ACC112 (cell line): ENCODE data around the gene TMCC1.
"Not testable (repeated sequence)": the region's sequence is repeated elsewhere in the genome, so short reads cannot be mapped to it uniquely, and the experiment has no call there.

Experiments
- H2AFZ ChIP-seq: fragments of 200-600 bp; sonication (generic); one replicate; pipeline ENCODE4 v1.6.0; 2017; ENCODE audit warnings: antibody characterized with exemption, low read length; ENCODE audit not compliant: unreplicated experiment
- H3K27ac ChIP-seq: fragments of 200-600 bp; sonication (generic); 2 replicates; pipeline ENCODE4 v1.5.1; 2014; ENCODE audit warnings: low read depth, mild to moderate bottlenecking, antibody characterized with exemption, low read length, moderate library complexity
- H3K27me3 ChIP-seq: fragments of 200-600 bp; sonication (generic); 2 replicates; pipeline ENCODE4 v1.6.1; 2014; ENCODE audit warnings: mild to moderate bottlenecking, antibody characterized with exemption, low read length, moderate library complexity, mixed read lengths; ENCODE audit not compliant: insufficient read depth
- H3K36me3 ChIP-seq: fragments of 200-600 bp; sonication (generic); 2 replicates; pipeline ENCODE4 v1.6.1; 2016; ENCODE audit warnings: mild to moderate bottlenecking, antibody characterized with exemption, low read length, moderate library complexity, mixed read lengths; ENCODE audit not compliant: insufficient read depth
- H3K4me1 ChIP-seq: fragments of 200-600 bp; sonication (generic); one replicate; pipeline ENCODE4 v1.6.1; 2016; ENCODE audit warnings: low read length, mixed read lengths; ENCODE audit not compliant: insufficient read depth, unreplicated experiment, control insufficient read depth
- H3K4me3 ChIP-seq: fragments of 200-600 bp; sonication (generic); 2 replicates; pipeline ENCODE4 v1.5.1; 2014; ENCODE audit warnings: mild to moderate bottlenecking, low read depth, low read length
- H3K79me2 ChIP-seq: fragments of 200-600 bp; sonication (generic); one replicate; pipeline ENCODE4 v1.6.0; 2016; ENCODE audit warnings: low read length; ENCODE audit not compliant: control insufficient read depth, unreplicated experiment, insufficient read depth

The TMCC1 gene

DNA sequence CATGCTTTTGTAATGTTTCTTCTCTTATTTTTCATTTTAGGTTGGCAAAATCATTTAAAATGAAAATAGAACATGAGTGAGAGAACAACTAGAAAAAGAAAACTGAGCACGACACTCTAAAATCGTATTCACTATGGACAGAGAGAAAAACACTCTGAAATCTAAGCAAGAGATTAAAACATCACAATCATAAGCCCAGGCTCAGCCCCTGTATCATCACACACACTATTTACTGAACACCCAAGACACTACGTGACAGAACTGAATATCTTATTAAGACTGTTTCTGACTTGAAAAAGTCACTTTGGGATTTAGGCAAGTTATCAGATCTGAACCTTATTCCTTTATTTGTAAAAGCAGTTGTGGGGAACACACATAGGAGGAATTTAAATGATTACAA lies 204.5 kb downstream of the TMCC1 start:
- Histone ChIP-seq H3K27me3 (no peaks in the 10 kb centered on the region), H3K27ac (no peak overlapping the region), H3K4me1 (peaks cover 22% of the 10 kb centered on the region), H3K36me3 (no peaks in the 10 kb centered on the region), H3K4me3 (peak overlapping the region; percentile 72), H2AFZ (no peak overlapping the region), H3K79me2 (no peaks in the 10 kb centered on the region)

- no peaks in the 10 kb centered on the region for H3K36me3 ChIP-seq
- H3K79me2 ChIP-seq, result no peaks in the 10 kb centered on the region
- no peak overlapping the region for H2AFZ ChIP-seq
- peaks cover 22% of the 10 kb centered on the region for H3K4me1 ChIP-seq
- no peak overlapping the region for H3K27ac ChIP-seq
- peak overlapping the region; percentile 72 for H3K4me3 ChIP-seq
- H3K27me3 ChIP-seq, result no peaks in the 10 kb centered on the region
These were observed 205.1 kb downstream of the TMCC1 start for GRCh38 chr3:129688271-129688895.

DNA sequence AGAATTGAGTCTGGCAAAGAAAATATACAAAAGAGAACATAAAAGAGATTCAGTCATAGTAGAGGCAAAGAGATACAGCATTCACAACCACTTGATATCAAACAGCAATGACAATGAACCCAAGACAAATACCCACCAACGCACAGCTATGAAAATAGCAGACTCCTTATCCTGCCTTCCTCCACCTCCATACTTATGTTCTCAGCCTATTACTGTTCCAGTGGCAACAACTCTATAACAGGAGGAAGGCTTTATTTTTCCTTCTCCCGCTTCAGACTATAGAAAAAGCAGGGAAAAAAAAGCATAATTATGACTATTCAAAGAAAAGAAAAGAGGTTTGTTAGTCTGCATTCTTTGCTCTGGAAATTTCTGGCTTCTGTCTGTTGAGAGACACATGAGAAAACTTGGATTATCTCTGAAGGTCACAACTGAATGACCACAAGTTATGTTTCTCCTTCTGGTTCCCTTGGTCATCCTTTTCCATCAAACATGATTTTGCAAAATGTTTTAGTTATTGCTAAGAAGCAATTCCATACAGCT lies 205.9 kb downstream of the TMCC1 start:
- Histone ChIP-seq H3K4me1 (peaks cover 22% of the 10 kb centered on the region), H3K27me3 (no peaks in the 10 kb centered on the region), H3K4me3 (peak overlapping the region; percentile 72; the same call in 1 of the 2 replicates), H3K27ac (no peak overlapping the region), H2AFZ (no peak overlapping the region), H3K79me2 (no peaks in the 10 kb centered on the region), H3K36me3 (no peaks in the 10 kb centered on the region)

DNA sequence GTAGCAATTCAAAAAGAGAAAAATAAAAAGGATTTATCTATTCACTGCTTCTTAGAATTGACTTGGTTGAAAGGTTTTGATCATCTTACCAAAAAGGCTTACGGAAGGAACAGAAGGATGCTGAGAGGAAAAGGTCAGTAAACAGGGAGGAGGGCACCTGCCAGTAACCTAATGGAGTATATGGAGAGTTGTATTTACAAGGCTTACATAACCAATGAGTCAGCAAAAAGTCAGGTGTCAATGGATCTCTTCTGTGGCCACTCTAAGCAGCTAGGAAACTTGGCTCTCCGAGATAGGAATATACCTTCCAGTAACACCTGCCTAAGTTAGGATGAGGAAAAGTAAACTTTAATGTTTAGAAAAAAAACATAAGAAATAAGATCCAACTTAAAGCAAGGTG lies 206.6 kb downstream of the TMCC1 start:
- Histone ChIP-seq H3K27me3 (no peaks in the 10 kb centered on the region), H3K4me3 (no peak overlapping the region), H3K27ac (no peak overlapping the region), H3K4me1 (peaks cover 22% of the 10 kb centered on the region), H2AFZ (no peak overlapping the region), H3K36me3 (no peaks in the 10 kb centered on the region), H3K79me2 (no peaks in the 10 kb centered on the region)

- H3K4me3 ChIP-seq, result no peak overlapping the region
- no peaks in the 10 kb centered on the region for H3K79me2 ChIP-seq
- peaks cover 19% of the 10 kb centered on the region for H3K4me1 ChIP-seq
- H3K27me3 ChIP-seq, result no peaks in the 10 kb centered on the region
- H3K36me3 ChIP-seq, result no peaks in the 10 kb centered on the region
- H3K27ac ChIP-seq, result no peak overlapping the region
- H2AFZ ChIP-seq, result no peak overlapping the region
These were observed 209.2 kb downstream of the TMCC1 start for GRCh38 chr3:129684270-129684669.

- Histone ChIP-seq H2AFZ (no peak overlapping the region), H3K36me3 (no peaks in the 10 kb centered on the region), H3K4me3 (no peak overlapping the region), H3K79me2 (no peaks in the 10 kb centered on the region), H3K4me1 (peaks cover 10% of the 10 kb centered on the region), H3K27me3 (no peaks in the 10 kb centered on the region), H3K27ac (no peak overlapping the region)
These were observed 210.3 kb downstream of the TMCC1 start for GRCh38 chr3:129683201-129683600.

DNA sequence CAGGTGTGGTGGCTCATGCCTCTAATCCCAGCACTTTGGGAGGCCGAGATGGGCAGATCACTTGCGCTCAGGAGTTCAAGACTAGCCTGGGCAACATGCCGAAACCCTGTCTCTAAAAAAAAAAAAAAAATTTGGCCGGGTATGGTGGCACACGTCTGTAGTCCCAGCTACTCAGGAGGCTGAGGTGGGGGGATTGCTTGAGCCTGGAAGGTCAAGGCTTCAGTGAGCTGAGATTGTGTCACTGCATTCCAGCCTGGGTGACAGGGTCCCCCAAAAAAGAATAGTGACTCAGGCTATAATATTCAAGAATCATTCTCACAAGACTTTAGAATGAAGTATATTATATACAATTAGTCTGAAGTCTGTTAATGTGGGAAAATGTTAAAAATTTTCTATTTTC lies 216.5 kb downstream of the TMCC1 start:
- Histone ChIP-seq H3K4me3 (no peak overlapping the region), H3K36me3 (no peaks in the 10 kb centered on the region), H3K27me3 (no peaks in the 10 kb centered on the region), H3K27ac (no peak overlapping the region), H2AFZ (no peak overlapping the region), H3K79me2 (no peaks in the 10 kb centered on the region), H3K4me1 (no peaks in the 10 kb centered on the region)

DNA sequence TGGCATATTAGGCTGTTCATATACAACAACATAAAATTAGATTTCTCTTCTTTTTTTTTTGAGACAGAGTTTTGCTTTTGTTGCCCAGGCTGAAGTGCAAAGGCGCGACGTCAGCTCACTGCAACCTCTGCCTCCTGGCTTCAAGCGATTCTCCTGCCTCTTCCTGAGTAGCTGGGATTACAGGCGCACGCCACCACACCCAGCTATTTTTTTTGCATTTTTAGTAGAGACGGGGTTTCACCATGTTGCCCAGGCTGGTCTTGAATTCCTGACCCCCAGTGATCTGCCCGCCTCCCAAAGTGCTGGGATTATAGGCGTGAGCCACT lies 218.8 kb downstream of the TMCC1 start:
- H3K4me3 ChIP-seq, H3K36me3 ChIP-seq, H3K27ac ChIP-seq, H3K4me1 ChIP-seq, H3K27me3 ChIP-seq, H3K79me2 ChIP-seq, H2AFZ ChIP-seq: not testable (repeated sequence)

DNA sequence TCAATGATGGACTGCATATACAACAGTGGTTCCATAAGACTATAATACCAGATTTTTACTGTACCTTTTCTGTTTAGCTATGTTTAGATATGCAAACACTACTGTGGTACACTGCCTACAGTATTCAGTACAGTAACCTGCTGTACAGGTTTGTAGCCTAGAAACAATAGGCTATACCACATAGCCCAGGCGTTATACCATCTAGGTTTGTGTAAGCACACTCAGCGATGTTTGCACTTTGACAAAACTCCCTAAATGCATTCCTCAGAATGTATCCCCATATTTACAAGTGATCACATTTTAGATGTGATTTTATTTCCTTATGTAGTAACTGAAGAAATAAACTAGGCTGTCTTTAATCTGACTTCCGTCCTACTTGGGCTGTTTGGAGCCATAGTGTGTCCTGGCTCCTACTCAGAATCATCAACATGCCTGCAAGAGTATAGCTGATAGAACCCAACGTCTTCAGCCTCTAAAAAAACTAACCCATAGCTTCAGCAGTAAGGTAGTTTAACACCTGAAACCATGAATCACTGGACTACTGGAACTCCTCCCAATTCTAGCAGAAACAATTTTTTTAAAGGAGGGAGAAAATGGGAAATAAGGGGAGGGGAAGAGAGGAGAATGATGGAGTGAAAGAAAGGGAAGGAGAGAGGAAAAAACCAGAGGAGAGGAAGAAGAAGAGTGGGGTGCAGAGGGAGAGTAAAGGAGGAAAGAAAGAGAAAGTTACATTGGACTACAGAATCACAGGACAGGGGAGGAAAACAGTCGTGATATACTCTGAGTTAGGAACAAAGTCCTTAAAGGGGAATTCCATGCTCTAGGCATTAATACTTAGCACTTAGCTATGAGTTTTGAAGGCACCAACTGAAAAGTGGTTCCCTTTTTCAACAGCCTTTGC lies 219.4 kb downstream of the TMCC1 start:
- H3K4me1 ChIP-seq, result no peaks in the 10 kb centered on the region
- no peaks in the 10 kb centered on the region for H3K27me3 ChIP-seq
- no peak overlapping the region for H2AFZ ChIP-seq
- H3K4me3 ChIP-seq, result no peak overlapping the region
- H3K79me2 ChIP-seq, result no peaks in the 10 kb centered on the region
- H3K27ac ChIP-seq, result no peak overlapping the region
- H3K36me3 ChIP-seq, result no peaks in the 10 kb centered on the region

DNA sequence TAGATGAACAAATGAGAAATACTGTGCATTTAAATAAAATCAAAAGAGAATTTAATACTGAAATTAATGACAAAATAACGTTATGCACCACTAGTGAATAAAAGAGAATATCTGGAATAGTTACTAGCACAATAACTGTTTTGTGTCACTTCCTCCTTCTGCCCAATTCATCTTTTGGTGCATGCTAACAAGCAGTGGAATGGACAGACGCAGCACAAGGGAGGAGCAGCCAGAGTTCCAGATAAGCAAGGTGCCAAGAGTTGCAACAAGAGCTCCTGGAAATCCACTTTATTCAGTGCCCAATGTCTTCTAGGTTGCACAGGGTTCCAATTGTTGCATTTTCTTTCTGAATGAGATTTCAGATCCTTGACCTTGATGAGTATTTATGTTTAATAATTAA lies 220.5 kb downstream of the TMCC1 start:
- Histone ChIP-seq H2AFZ (no peak overlapping the region), H3K4me1 (no peaks in the 10 kb centered on the region), H3K36me3 (no peaks in the 10 kb centered on the region), H3K27me3 (no peaks in the 10 kb centered on the region), H3K79me2 (no peaks in the 10 kb centered on the region), H3K27ac (no peak overlapping the region), H3K4me3 (no peak overlapping the region)

GRCh38 chr3:129672412-129672811 lies 221.1 kb downstream of the TMCC1 start:
- Histone ChIP-seq H3K4me1 (no peaks in the 10 kb centered on the region), H3K36me3 (no peaks in the 10 kb centered on the region), H3K27me3 (no peaks in the 10 kb centered on the region), H2AFZ (no peak overlapping the region), H3K4me3 (no peak overlapping the region), H3K27ac (no peak overlapping the region), H3K79me2 (no peaks in the 10 kb centered on the region)
